ENCODE data around the gene ISG20.

- TF ChIP-seq CTBP1 (IDR thresholded peaks at IDR 0.05; ENCODE audit: borderline replicate concordance) (no peak), ELF4 (IDR thresholded peaks at IDR 0.05) (no peak), SP1 (IDR thresholded peaks at IDR 0.05) (no peak)
Measured at GRCh38 chr15:88603885-88604284, 34.9 kb upstream of the ISG20 start.
